ENCODE measurements around the gene DHX34.

DNA sequence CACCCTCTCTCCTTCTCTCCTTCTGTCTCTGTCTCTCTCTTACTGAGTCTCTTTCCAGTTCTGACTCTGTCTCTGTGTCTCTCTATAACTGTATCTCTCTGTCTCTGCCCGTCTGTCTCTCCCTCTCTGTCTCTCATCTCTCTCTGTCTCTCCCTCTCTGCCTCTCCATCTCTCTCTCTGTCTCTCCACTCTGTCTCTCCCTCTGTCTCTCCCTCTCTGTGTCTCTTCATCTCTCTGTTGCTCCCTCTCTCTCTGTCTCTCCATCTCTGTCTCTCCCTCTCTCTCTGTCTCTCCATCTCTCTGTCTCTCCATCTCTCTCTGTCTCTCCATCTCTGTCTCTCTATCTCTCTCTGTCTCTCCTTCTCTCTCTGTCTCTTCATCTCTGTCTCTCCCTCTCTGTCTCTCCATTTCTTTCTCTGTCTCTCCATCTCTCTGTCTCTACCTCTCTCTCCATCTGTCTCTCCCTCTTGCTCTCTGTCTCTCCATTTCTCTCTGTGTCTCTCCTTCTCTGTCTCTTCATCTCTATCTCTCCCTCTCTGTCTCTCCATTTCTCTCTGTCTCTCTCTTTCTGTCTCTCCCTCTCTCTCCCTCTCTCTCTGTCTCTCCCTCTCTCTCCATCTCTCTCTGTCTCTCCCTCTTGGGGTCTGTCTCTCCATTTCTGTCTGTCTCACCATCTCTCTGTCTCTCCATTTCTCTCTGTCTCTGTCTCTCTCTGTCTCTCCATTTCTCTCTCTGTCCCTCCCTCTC is 73.5 kb downstream of the DHX34 start:
- no peak for TF ChIP-seq CTCF (conservative IDR thresholded peaks at IDR 0.05)
- no peak for TF ChIP-seq EZH2 (IDR thresholded peaks at IDR 0.05; ENCODE audit: low read depth)

Data from PC-9 (cell line).